B cell (primary cell): ENCODE measurements around the gene CSNK2B. TPM values are rescaled to one million over a fixed set of nuclear protein-coding genes. Genes with fewer than 3 reads are reported as not detected.

ENCODE experiments used
- ATAC-seq: fragments of 200-7000 bp; cut with Tn5 transposase; one replicate; pipeline ENCODE4 v1.10.0; 2021; ENCODE audit warnings: low read depth, mild to moderate bottlenecking, moderate number of reproducible peaks, moderate library complexity
- CTCF ChIA-PET: fragments of 350-600 bp; sonication (Branson Sonifier 250); formaldehyde crosslinking; loops from one replicate; lab custom pipeline; 2021; ENCODE audit warnings: antibody characterized with exemption, inconsistent platforms; lab: Charles Lee
- POLR2A ChIA-PET: fragments of 350-600 bp; sonication (Branson Sonifier 250); formaldehyde crosslinking; loops from one replicate; lab custom pipeline; 2021; ENCODE audit warnings: antibody characterized with exemption; lab: Charles Lee
- DNase-seq: peaks from one replicate; pipeline ENCODE4 v3.0.0; 2013
- H2AFZ ChIP-seq: 2 replicates; pipeline ENCODE4 v1.6.1; 2012; ENCODE audit warnings: mild to moderate bottlenecking, low read depth, low read length; ENCODE audit not compliant: insufficient read depth, poor library complexity, severe bottlenecking
- H3K27ac ChIP-seq, 2 donors: 1 replicate in 1 of 2; 2 replicates in 1 of 2; pipeline ENCODE4 v1.5.1; 2012 to 2013; ENCODE audit warnings: low read length in 2 of 2, mild to moderate bottlenecking in 2 of 2, moderate library complexity in 1 of 2
- H3K27me3 ChIP-seq, 4 experiments: fragments of 200-600 bp in 1 of 4; sonication (generic) in 1 of 4; replicated peaks in 1 of 4; 1 replicate in 2 of 4; 2 replicates in 2 of 4; pipeline versions ENCODE4 v1.6.1 to v1.7.0; 2013 to 2016; ENCODE audit warnings: low read length in 3 of 4, mild to moderate bottlenecking in 2 of 4, mixed read lengths in 1 of 4, moderate library complexity in 1 of 4; ENCODE audit not compliant: insufficient read depth in 4 of 4, control insufficient read depth in 3 of 4; ENCODE audit errors: control extremely low read depth in 1 of 4
- H3K36me3 ChIP-seq, 2 experiments: replicated peaks in 1 of 2; 1 replicate in 1 of 2; 2 replicates in 1 of 2; pipeline versions ENCODE4 v1.6.1 to v1.7.1; 2013; ENCODE audit warnings: low read length in 1 of 2; ENCODE audit not compliant: insufficient read depth in 2 of 2, control insufficient read depth in 1 of 2; ENCODE audit errors: control extremely low read depth in 1 of 2, extremely low read depth in 1 of 2
- H3K4me1 ChIP-seq, 2 donors: fragments of 200-600 bp in 1 of 2; sonication (generic) in 1 of 2; 1 replicate in 1 of 2; 2 replicates in 1 of 2; pipeline versions ENCODE4 v1.5.1 to v1.6.1; 2013 to 2017; ENCODE audit warnings: low read length in 2 of 2; ENCODE audit not compliant: control insufficient read depth in 2 of 2, insufficient read depth in 2 of 2
- H3K4me2 ChIP-seq: replicated peaks from 2 replicates; pipeline ENCODE3; 2012; ENCODE audit warnings: mild to moderate bottlenecking, low read depth, low read length; ENCODE audit not compliant: poor library complexity, severe bottlenecking
- H3K4me3 ChIP-seq, 5 experiments: fragments of 200-600 bp in 1 of 5; sonication (generic) in 1 of 5; 1 replicate in 3 of 5; 2 replicates in 2 of 5; pipeline versions ENCODE4 v1.5.1 to v1.7.0; 2011 to 2016; ENCODE audit warnings: low read length in 4 of 5, mild to moderate bottlenecking in 4 of 5, low read depth in 2 of 5, control low read depth in 1 of 5, moderate library complexity in 1 of 5; ENCODE audit not compliant: insufficient read depth in 1 of 5; ENCODE audit errors: control extremely low read depth in 1 of 5, extremely low read depth in 1 of 5
- H3K79me2 ChIP-seq: fragments of 200-600 bp; sonication (generic); one replicate; pipeline ENCODE4 v1.6.0; 2016; ENCODE audit warnings: low read length; ENCODE audit not compliant: control insufficient read depth, insufficient read depth
- H3K9ac ChIP-seq: fragments of 200-600 bp; sonication (generic); 2 replicates; pipeline ENCODE4 v1.6.1; 2017; ENCODE audit warnings: mild to moderate bottlenecking, low read length, moderate library complexity
- H3K9me3 ChIP-seq, 3 donors: one replicate each; pipeline versions ENCODE4 v1.6.1 to v1.7.1; 2013; ENCODE audit warnings: low read length in 2 of 3; ENCODE audit not compliant: control insufficient read depth in 2 of 3, insufficient read depth in 1 of 3; ENCODE audit errors: control extremely low read depth in 1 of 3
- H4K20me1 ChIP-seq: 2 replicates; pipeline ENCODE4 v1.6.0; 2012; ENCODE audit warnings: mild to moderate bottlenecking, low read length; ENCODE audit not compliant: insufficient read depth, control insufficient read depth, poor library complexity, severe bottlenecking
- H3K27ac Mint-ChIP-seq: one replicate; pipeline ENCODE4 v1.8.0; 2021; ENCODE audit warnings: mixed read lengths
- H3K27me3 Mint-ChIP-seq: one replicate; pipeline ENCODE4 v1.8.0; 2021; ENCODE audit warnings: mixed read lengths
- H3K4me1 Mint-ChIP-seq: one replicate; pipeline ENCODE4 v1.8.0; 2021; ENCODE audit warnings: mixed read lengths
- H3K4me3 Mint-ChIP-seq: one replicate; pipeline ENCODE4 v1.8.0; 2021; ENCODE audit warnings: mixed read lengths
- H3K9me3 Mint-ChIP-seq: one replicate; pipeline ENCODE4 v1.8.0; 2022; ENCODE audit warnings: mixed read lengths; ENCODE audit not compliant: insufficient read depth
- CTCF ChIP-seq: fragments of 200-600 bp; IDR thresholded peaks from one replicate; pipeline ENCODE4 v1.8.0; 2022; ENCODE audit warnings: antibody characterized with exemption, mild to moderate bottlenecking
- EZH2 ChIP-seq: IDR thresholded peaks from 2 replicates; pipeline ENCODE4 v1.6.1; 2012; ENCODE audit warnings: borderline replicate concordance, low read depth, mild to moderate bottlenecking, moderate library complexity, low read length; ENCODE audit not compliant: insufficient read depth, poor library complexity, severe bottlenecking
- WGBS: methylation state at CpG from one replicate; pipeline ENCODE4 v1.1.5; 2013; ENCODE audit warnings: missing lambda C conversion rate; ENCODE audit not compliant: insufficient coverage; 5-methylcytosine and 5-hydroxymethylcytosine counted together
- intact Hi-C: fragments of 100-400 bp; cut with micrococcal nuclease; formaldehyde crosslinking; loops from one replicate; pipeline ENCODE4 v1.10.0; 2022
- polyA plus RNA-seq: library from polyadenylated mRNA; depleted of rRNA; stranded (reverse); fragments of >200 nt; gene quantifications from 2 replicates; pipeline ENCODE4 v1.2.3, GENCODE V29; 2012
- total RNA-seq, 2 donors: library from RNA; stranded (reverse); fragments of 120-200 nt in 1 of 2; gene quantifications; 1 replicate in 1 of 2; 2 replicates in 1 of 2; pipeline versions ENCODE4 v1.2.3 to v1.2.4, GENCODE V29; 2013 to 2022

CSNK2B gene
- total and polyA plus RNA-seq, 2 donors (not counting 1 experiment from before 2014, with no cell fraction given) = 142 to 146 TPM

- peaks cover 39 to 45% of the 10 kb centered on the region in 2 donors for H3K4me1 ChIP-seq
- ATAC-seq (no peak), DNase-seq (no peak)
- no peaks in the 10 kb centered on the region for H3K9me3 Mint-ChIP-seq
- no peak overlapping the region for H3K27ac ChIP-seq
- intact Hi-C loops = loop anchor here (5.0 to 10.0 kb wide), 2 partner anchors 543 to 1440 kb away; partner anchors contain the start of gene TRIM26
- H3K4me3 Mint-ChIP-seq = no peak overlapping the region
- H2AFZ ChIP-seq = no peak overlapping the region
- CTCF ChIA-PET = interaction anchor here (1.3 to 1.9 kb wide), 3 partner anchors 57 to 175 kb away, joined by 3 to 4 read pairs (median 4); no protein-coding TSS in a partner anchor
- no peaks in the 10 kb centered on the region for H3K27me3 Mint-ChIP-seq
- no peak overlapping the region for H3K4me2 ChIP-seq
- TF ChIP-seq EZH2 (no peak), CTCF (no peak)
- H3K4me1 Mint-ChIP-seq = peaks cover 60% of the 10 kb centered on the region
- no peak overlapping the region for H3K9ac ChIP-seq
- 93% methylated on average over 3 of the region's 8 CpGs for WGBS
- POLR2A ChIA-PET = interaction anchor here (0.6 to 1.3 kb wide), 2 partner anchors 10 to 31 kb away, joined by 3 to 6 read pairs; partner anchors contain the start of gene GPANK1
- no peak overlapping the region for H3K4me3 ChIP-seq
- H3K79me2 ChIP-seq = peaks cover 88% of the 10 kb centered on the region
- H4K20me1 ChIP-seq = peaks cover 23% of the 10 kb centered on the region
- H3K27ac Mint-ChIP-seq = no peak overlapping the region
- H3K9me3 ChIP-seq = no peaks in the 10 kb centered on the region
- H3K36me3 ChIP-seq = peaks cover 0 to 27% of the 10 kb centered on the region in 2 experiments
- no peaks in the 10 kb centered on the region for H3K27me3 ChIP-seq
Measured at GRCh38 chr6:31654574-31655348, 11.1 kb upstream of the CSNK2B start.
